ENCODE measurements around the gene CDC42BPB.

Gene CDC42BPB

DNA sequence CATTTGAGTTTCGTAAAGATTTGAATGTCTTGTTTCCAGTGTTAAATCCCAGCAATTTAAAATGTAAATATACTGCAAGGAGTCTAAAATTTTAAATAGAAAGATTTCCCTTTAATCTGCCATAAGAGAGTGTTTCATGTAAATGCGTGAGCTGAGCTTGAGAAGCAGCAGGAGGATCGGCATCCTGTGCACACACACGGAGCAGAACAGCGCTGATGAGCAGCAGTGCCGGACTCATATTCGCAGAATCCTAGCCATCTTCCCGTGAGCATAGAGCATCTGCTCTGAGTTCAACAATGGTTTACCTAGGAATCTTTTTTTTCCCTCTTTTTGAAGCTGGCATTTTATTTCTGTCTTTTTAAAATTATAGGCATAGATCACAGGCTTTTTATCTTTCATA is 164.7 kb downstream of the CDC42BPB start:
- DNase-seq: no peak

DNA sequence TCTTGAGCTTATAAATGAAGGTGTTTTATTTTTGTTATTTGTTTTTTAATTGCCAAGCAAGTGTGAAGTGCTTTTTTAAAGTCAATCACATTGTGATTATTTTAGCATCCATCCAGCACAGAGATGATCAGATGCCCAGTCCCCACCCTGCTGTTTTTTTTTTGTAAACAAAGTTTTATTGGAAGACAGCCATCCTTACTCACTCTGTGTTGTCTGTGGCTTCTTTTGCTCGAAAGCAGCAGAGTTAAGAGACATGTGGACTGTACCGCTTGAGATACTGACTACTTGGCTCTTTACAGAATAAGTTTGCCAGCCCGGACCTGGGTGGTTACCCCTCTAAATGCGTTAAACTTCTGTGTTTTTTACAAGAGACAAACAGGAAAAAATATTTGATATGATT is 165.8 kb downstream of the CDC42BPB start:
- DNase-seq: peak; percentile 29

DNA sequence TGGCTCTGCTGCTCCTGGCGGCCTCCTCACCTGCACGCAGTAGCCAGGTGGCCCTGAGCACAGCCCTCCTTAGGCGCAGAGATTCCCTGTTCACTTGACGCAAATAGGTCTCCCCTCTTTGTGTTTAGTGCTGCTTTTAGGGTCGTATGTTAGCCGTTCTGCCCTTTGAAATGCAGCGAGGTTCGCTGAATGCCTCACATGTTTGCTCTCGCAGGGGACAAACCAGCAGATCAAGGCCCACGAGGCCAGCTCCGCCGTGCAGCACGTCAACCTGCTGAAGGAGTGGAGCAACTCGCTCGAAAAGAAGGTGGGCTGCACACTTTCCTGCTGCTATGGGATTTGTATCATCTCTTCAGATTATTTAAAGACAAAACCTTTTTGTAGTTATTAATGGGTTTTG is 166.2 kb downstream of the CDC42BPB start:
- DNase-seq: no peak

DNA sequence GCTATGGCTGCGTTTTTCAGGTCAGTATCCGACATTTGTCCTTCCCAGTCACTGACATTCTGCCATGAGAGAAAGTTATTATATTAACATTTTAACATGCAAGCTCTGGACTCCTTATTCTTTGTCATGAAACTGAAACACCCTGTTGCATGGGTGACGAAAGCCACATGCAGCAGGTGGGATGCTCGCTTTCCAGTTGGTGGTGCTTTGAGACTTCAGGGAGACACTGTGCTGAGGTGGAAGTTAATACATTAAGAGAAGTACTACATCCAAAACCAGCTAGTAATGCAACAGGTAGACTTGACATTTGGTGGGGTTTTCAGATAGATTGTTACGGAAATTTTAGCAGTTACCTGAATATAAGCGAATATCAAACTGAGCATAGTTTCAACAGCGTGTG is 167.7 kb downstream of the CDC42BPB start:
- no peak for DNase-seq

DNA sequence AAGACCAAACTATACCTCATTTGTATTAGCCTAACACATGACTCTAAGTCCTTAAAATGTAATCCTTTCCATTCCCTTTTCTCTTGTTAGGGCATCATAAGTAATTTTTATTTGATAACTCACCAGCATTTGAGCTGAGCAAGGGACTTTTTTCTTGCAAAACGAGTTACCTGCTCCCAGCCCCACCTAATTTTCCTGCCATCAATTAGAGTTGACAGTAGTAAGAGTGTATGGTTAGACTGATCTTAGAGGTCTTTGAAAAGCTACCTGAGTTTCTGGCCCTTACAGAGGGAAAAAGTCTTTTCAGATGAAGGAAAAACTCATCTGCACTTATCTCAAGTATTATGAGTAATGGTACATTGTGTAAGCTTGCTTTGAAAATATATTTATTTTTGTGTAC is 168.6 kb downstream of the CDC42BPB start:
- DNase-seq: no peak

DNA sequence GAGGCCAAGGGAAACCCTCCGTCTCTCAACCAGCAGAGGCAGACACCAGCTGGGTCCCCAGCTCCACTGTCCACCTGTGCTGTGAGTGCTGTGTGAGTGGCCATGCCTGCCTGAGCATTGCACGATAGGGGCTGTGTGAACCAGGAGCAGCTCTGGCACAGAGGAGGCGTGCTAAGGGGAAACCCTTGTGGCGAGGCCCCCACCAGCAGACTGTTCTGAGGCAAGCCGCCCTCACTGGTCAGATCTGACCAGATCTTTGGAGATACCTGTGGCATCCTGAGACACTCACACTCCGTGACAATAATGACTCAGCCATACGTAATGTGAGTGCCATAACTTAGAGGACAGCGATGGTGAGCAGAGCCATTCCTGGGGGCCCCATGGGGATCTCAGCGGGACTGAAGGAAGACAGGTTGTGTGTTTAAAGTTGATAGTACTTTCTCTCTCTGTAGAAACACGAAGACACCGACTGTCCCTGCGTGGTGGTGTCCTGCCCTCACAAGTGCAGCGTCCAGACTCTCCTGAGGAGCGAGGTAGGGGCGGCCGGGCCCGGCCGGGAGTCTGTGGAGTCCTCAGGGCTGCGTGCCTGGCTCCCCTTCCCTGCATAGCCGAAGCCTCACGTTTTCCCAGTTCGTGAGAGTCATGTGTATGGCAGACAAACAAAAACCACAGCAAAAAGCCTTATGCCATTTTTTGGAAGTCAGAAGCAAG is 171.5 kb downstream of the CDC42BPB start:
- DNase-seq: no peak

DNA sequence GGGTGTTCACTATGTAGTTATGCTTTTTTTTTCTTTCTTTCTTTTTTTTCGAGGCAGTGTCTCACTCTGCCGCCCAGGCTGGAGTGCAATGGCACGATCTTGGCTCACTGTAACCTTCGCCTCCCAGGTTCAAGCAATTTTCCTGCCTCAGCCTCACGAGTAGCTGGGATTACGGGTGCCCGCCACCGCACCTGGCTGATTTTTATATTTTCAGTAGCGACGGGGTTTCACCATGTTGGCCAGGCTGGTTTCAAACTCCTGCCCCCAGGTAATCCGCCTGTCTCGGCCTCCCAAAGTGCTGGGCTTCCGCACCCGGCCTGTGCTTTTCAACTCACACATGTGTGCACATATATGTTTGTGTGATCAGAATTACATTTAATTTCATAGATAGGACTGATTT is 173.8 kb downstream of the CDC42BPB start:
- no peak for DNase-seq

DNA sequence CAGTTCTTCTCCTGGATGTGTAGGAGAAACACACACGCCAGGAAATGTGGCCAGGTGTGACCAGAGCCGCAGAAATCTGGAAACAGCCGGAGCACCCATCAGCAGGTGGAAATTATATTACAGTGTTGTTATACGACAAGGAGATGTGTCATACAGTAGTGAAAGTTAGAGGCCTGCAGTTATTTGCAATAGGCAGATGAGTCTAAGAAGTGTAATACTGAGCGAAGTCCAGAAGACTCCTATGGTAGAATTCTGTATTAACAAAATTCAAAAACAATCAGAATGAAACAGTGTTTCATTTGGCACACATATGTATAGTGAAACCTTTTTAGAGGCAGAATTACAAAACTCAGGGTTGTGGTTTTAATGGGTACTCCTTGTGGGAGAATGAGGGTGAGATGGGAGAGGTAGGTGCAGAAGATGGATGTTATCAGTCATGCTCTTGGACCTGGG is 174.2 kb downstream of the CDC42BPB start:
- no peak for DNase-seq
